Measurements from ENCODE around the gene ACTR3C. TPM values are rescaled to one million over a fixed set of nuclear protein-coding genes. Genes with fewer than 3 reads are reported as not detected.
"Not testable (repeated sequence)": the region's sequence is repeated elsewhere in the genome, so short reads cannot be mapped to it uniquely, and the experiment has no call there.

The ACTR3C gene
- total and polyA plus RNA-seq, 2 donors (not counting 1 experiment from before 2014, with no cell fraction given) = 4.0 to 20.7 TPM

- ATAC-seq (ENCODE audit: low read depth); H2AFZ ChIP-seq (ENCODE audit: insufficient read depth, low read depth, low read length, poor library complexity, severe bottlenecking); H3K4me1 ChIP-seq (ENCODE audit: control insufficient read depth in 2 of 2, insufficient read depth in 2 of 2, low read length in 2 of 2); H3K79me2 ChIP-seq (ENCODE audit: control insufficient read depth, insufficient read depth, low read length); H3K9ac ChIP-seq (ENCODE audit: low read length); H3K4me3 Mint-ChIP-seq; H3K27me3 Mint-ChIP-seq; H3K27ac ChIP-seq (ENCODE audit: low read length in 2 of 2); H3K4me1 Mint-ChIP-seq; POLR2A ChIA-PET; H3K36me3 ChIP-seq (replicated peaks in 1 of 2; ENCODE audit: control extremely low read depth in 1 of 2, control insufficient read depth in 1 of 2, extremely low read depth in 1 of 2, insufficient read depth in 2 of 2, low read length in 1 of 2); H3K4me3 ChIP-seq (ENCODE audit: control extremely low read depth in 1 of 5, extremely low read depth in 1 of 5, insufficient read depth in 1 of 5, low read depth in 2 of 5, low read length in 4 of 5); H3K9me3 ChIP-seq (ENCODE audit: control extremely low read depth in 1 of 3, control insufficient read depth in 2 of 3, insufficient read depth in 1 of 3, low read length in 2 of 3); H3K27me3 ChIP-seq (replicated peaks in 1 of 4; ENCODE audit: control extremely low read depth in 1 of 4, control insufficient read depth in 3 of 4, insufficient read depth in 4 of 4, low read length in 3 of 4); H4K20me1 ChIP-seq (ENCODE audit: control insufficient read depth, insufficient read depth, low read length, poor library complexity, severe bottlenecking); intact Hi-C loops (cut with micrococcal nuclease); H3K27ac Mint-ChIP-seq; DNase-seq; CTCF ChIA-PET; H3K9me3 Mint-ChIP-seq (ENCODE audit: insufficient read depth); H3K4me2 ChIP-seq (replicated peaks; ENCODE audit: low read depth, low read length, poor library complexity, severe bottlenecking): not testable (repeated sequence)
- WGBS (ENCODE audit: insufficient coverage) = 94% methylated on average over 4 of the region's 10 CpGs
Observed at GRCh38 chr7:150296802-150297201, 26.5 kb downstream of the ACTR3C start.

- H3K4me1 ChIP-seq (ENCODE audit: control insufficient read depth in 2 of 2, insufficient read depth in 2 of 2, low read length in 2 of 2); H3K9me3 Mint-ChIP-seq (ENCODE audit: insufficient read depth); H3K4me3 Mint-ChIP-seq; H4K20me1 ChIP-seq (ENCODE audit: control insufficient read depth, insufficient read depth, low read length, poor library complexity, severe bottlenecking); H3K27ac Mint-ChIP-seq; POLR2A ChIA-PET; H3K27me3 ChIP-seq (replicated peaks in 1 of 4; ENCODE audit: control extremely low read depth in 1 of 4, control insufficient read depth in 3 of 4, insufficient read depth in 4 of 4, low read length in 3 of 4); H3K9me3 ChIP-seq (ENCODE audit: control extremely low read depth in 1 of 3, control insufficient read depth in 2 of 3, insufficient read depth in 1 of 3, low read length in 2 of 3); intact Hi-C loops (cut with micrococcal nuclease); H3K27me3 Mint-ChIP-seq; H3K27ac ChIP-seq (ENCODE audit: low read length in 2 of 2); H3K4me2 ChIP-seq (replicated peaks; ENCODE audit: low read depth, low read length, poor library complexity, severe bottlenecking); H3K4me1 Mint-ChIP-seq; DNase-seq; H3K4me3 ChIP-seq (ENCODE audit: control extremely low read depth in 1 of 5, extremely low read depth in 1 of 5, insufficient read depth in 1 of 5, low read depth in 2 of 5, low read length in 4 of 5); CTCF ChIA-PET; ATAC-seq (ENCODE audit: low read depth); H3K36me3 ChIP-seq (replicated peaks in 1 of 2; ENCODE audit: control extremely low read depth in 1 of 2, control insufficient read depth in 1 of 2, extremely low read depth in 1 of 2, insufficient read depth in 2 of 2, low read length in 1 of 2); H3K9ac ChIP-seq (ENCODE audit: low read length); H2AFZ ChIP-seq (ENCODE audit: insufficient read depth, low read depth, low read length, poor library complexity, severe bottlenecking); H3K79me2 ChIP-seq (ENCODE audit: control insufficient read depth, insufficient read depth, low read length): not testable (repeated sequence)
- no CpG with 5 or more reads among the region's 8 CpGs for WGBS (ENCODE audit: insufficient coverage)
Observed at GRCh38 chr7:150295614-150296013, 27.7 kb downstream of the ACTR3C start.

DNA sequence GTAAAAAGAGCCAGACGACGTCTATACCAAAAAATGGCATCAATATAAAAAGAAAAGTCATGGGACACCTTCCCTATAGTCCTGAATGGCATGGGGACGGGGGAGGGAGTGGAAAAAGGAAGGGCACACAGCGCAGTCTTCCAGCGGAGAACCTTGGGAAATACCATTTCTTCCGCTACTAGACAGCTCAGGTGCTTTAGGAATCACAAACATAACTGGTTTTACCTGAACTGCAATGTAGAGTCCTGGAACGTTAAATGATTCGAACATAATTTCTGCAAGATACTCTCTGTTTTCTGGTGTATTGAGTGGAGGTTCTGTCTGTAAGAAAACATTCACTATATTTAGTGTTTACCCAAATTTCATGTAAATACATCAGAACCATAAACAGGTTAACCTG is 28.3 kb downstream of the ACTR3C start:
- H3K27ac ChIP-seq (ENCODE audit: low read length in 2 of 2); H3K36me3 ChIP-seq (replicated peaks in 1 of 2; ENCODE audit: control extremely low read depth in 1 of 2, control insufficient read depth in 1 of 2, extremely low read depth in 1 of 2, insufficient read depth in 2 of 2, low read length in 1 of 2); CTCF ChIA-PET; H4K20me1 ChIP-seq (ENCODE audit: control insufficient read depth, insufficient read depth, low read length, poor library complexity, severe bottlenecking); ATAC-seq (ENCODE audit: low read depth); H2AFZ ChIP-seq (ENCODE audit: insufficient read depth, low read depth, low read length, poor library complexity, severe bottlenecking); H3K4me3 Mint-ChIP-seq; H3K27ac Mint-ChIP-seq; DNase-seq; POLR2A ChIA-PET; H3K4me2 ChIP-seq (replicated peaks; ENCODE audit: low read depth, low read length, poor library complexity, severe bottlenecking); H3K79me2 ChIP-seq (ENCODE audit: control insufficient read depth, insufficient read depth, low read length); H3K9ac ChIP-seq (ENCODE audit: low read length); H3K4me3 ChIP-seq (ENCODE audit: control extremely low read depth in 1 of 5, extremely low read depth in 1 of 5, insufficient read depth in 1 of 5, low read depth in 2 of 5, low read length in 4 of 5); H3K9me3 ChIP-seq (ENCODE audit: control extremely low read depth in 1 of 3, control insufficient read depth in 2 of 3, insufficient read depth in 1 of 3, low read length in 2 of 3); H3K9me3 Mint-ChIP-seq (ENCODE audit: insufficient read depth); H3K27me3 Mint-ChIP-seq; intact Hi-C loops (cut with micrococcal nuclease); H3K27me3 ChIP-seq (replicated peaks in 1 of 4; ENCODE audit: control extremely low read depth in 1 of 4, control insufficient read depth in 3 of 4, insufficient read depth in 4 of 4, low read length in 3 of 4); H3K4me1 ChIP-seq (ENCODE audit: control insufficient read depth in 2 of 2, insufficient read depth in 2 of 2, low read length in 2 of 2); H3K4me1 Mint-ChIP-seq: not testable (repeated sequence)
- WGBS (ENCODE audit: insufficient coverage) = 100% methylated on average over 1 of the region's 8 CpGs

GRCh38 chr7:150290317-150290716 is 33.0 kb downstream of the ACTR3C start:
- H3K9me3 Mint-ChIP-seq (ENCODE audit: insufficient read depth); H3K9me3 ChIP-seq (ENCODE audit: control extremely low read depth in 1 of 3, control insufficient read depth in 2 of 3, insufficient read depth in 1 of 3, low read length in 2 of 3); H3K79me2 ChIP-seq (ENCODE audit: control insufficient read depth, insufficient read depth, low read length); intact Hi-C loops (cut with micrococcal nuclease); H3K27me3 ChIP-seq (replicated peaks in 1 of 4; ENCODE audit: control extremely low read depth in 1 of 4, control insufficient read depth in 3 of 4, insufficient read depth in 4 of 4, low read length in 3 of 4); H3K9ac ChIP-seq (ENCODE audit: low read length); H3K27ac Mint-ChIP-seq; H3K4me2 ChIP-seq (replicated peaks; ENCODE audit: low read depth, low read length, poor library complexity, severe bottlenecking); H2AFZ ChIP-seq (ENCODE audit: insufficient read depth, low read depth, low read length, poor library complexity, severe bottlenecking); H3K4me3 Mint-ChIP-seq; H3K4me1 ChIP-seq (ENCODE audit: control insufficient read depth in 2 of 2, insufficient read depth in 2 of 2, low read length in 2 of 2); DNase-seq; POLR2A ChIA-PET; H3K27ac ChIP-seq (ENCODE audit: low read length in 2 of 2); H3K4me3 ChIP-seq (ENCODE audit: control extremely low read depth in 1 of 5, extremely low read depth in 1 of 5, insufficient read depth in 1 of 5, low read depth in 2 of 5, low read length in 4 of 5); H3K27me3 Mint-ChIP-seq; H3K36me3 ChIP-seq (replicated peaks in 1 of 2; ENCODE audit: control extremely low read depth in 1 of 2, control insufficient read depth in 1 of 2, extremely low read depth in 1 of 2, insufficient read depth in 2 of 2, low read length in 1 of 2); H4K20me1 ChIP-seq (ENCODE audit: control insufficient read depth, insufficient read depth, low read length, poor library complexity, severe bottlenecking); ATAC-seq (ENCODE audit: low read depth); H3K4me1 Mint-ChIP-seq: not testable (repeated sequence)
- CTCF ChIA-PET = interaction anchor here (1.0 kb wide), 1 partner anchor 129 kb away, joined by 4 read pairs; no protein-coding TSS in a partner anchor
- whole genome bisulfite sequencing (ENCODE audit: insufficient coverage) = no CpG with 5 or more reads among the region's 6 CpGs
